KMS-11 (cell line): ENCODE measurements around the gene HAUS3.
A peak's percentile ranks its signal among the peaks of the same experiment; 100 is the strongest.

ENCODE experiments used
- H2AFZ ChIP-seq: fragments of 200-600 bp; sonication (generic); 2 replicates; pipeline ENCODE4 v1.6.1; 2016; ENCODE audit warnings: antibody characterized with exemption, mixed run types, low read depth
- H3K27ac ChIP-seq: fragments of 200-600 bp; sonication (generic); 2 replicates; pipeline ENCODE4 v1.6.1; 2016; ENCODE audit warnings: mild to moderate bottlenecking, mixed run types
- H3K27me3 ChIP-seq: fragments of 200-600 bp; sonication (generic); 2 replicates; pipeline ENCODE4 v1.6.1; 2017; ENCODE audit warnings: mild to moderate bottlenecking, low read depth, mixed run types, moderate library complexity; ENCODE audit not compliant: insufficient read depth
- H3K36me3 ChIP-seq: fragments of 200-600 bp; sonication (generic); 2 replicates; pipeline ENCODE4 v1.6.1; 2017; ENCODE audit warnings: mild to moderate bottlenecking, mixed run types; ENCODE audit not compliant: insufficient read depth
- H3K4me1 ChIP-seq: fragments of 200-600 bp; sonication (generic); 2 replicates; pipeline ENCODE4 v1.6.1; 2016; ENCODE audit warnings: mild to moderate bottlenecking, low read depth, mixed run types; ENCODE audit not compliant: poor library complexity, severe bottlenecking
- H3K4me2 ChIP-seq: fragments of 200-600 bp; sonication (generic); 2 replicates; pipeline ENCODE4 v1.7.0; 2016; ENCODE audit warnings: mild to moderate bottlenecking, mixed run types
- H3K4me3 ChIP-seq: fragments of 200-600 bp; sonication (generic); IDR thresholded peaks from 2 replicates; pipeline ENCODE4 v1.6.1; 2017; ENCODE audit warnings: low read depth, low read length, mixed read lengths; ENCODE audit not compliant: insufficient read depth
- H3K79me2 ChIP-seq: fragments of 200-600 bp; sonication (generic); 2 replicates; pipeline ENCODE4 v1.6.1; 2016; ENCODE audit warnings: low read depth, mixed run types; ENCODE audit not compliant: insufficient read depth
- H3K9ac ChIP-seq: fragments of 200-600 bp; sonication (generic); 2 replicates; pipeline ENCODE4 v1.6.1; 2016; ENCODE audit warnings: mild to moderate bottlenecking, mixed run types
- H4K20me1 ChIP-seq: fragments of 200-600 bp; sonication (generic); 2 replicates; pipeline ENCODE4 v1.6.1; 2016; ENCODE audit warnings: mild to moderate bottlenecking, mixed run types; ENCODE audit not compliant: insufficient read depth
- CTCF ChIP-seq: fragments of 200-600 bp; sonication (generic); conservative IDR thresholded peaks from 2 replicates; pipeline ENCODE4 v1.6.1; 2017; ENCODE audit warnings: low read depth, mild to moderate bottlenecking, antibody characterized with exemption, low read length, moderate library complexity, mixed read lengths

Gene HAUS3

GRCh38 chr4:2262944-2263250, 21.0 kb upstream of the HAUS3 start:
- Histone ChIP-seq H3K27ac (peak overlapping the region; percentile 38; the same call in 1 of the 2 replicates), H3K4me1 (no peaks in the 10 kb centered on the region), H2AFZ (peak overlapping the region; percentile 64), H3K36me3 (no peaks in the 10 kb centered on the region), H4K20me1 (no peaks in the 10 kb centered on the region), H3K4me3 (peak overlapping the region; percentile 30), H3K27me3 (no peaks in the 10 kb centered on the region), H3K4me2 (peak overlapping the region; percentile 54; the same call in 1 of the 2 replicates), H3K79me2 (no peaks in the 10 kb centered on the region), H3K9ac (peak overlapping the region; percentile 56; the same call in 1 of the 2 replicates)
- TF ChIP-seq CTCF: no peak

- peak overlapping the region; percentile 64 for H2AFZ ChIP-seq
- H3K79me2 ChIP-seq: no peaks in the 10 kb centered on the region
- peak overlapping the region; percentile 38; the same call in 1 of the 2 replicates for H3K27ac ChIP-seq
- H3K9ac ChIP-seq: peak overlapping the region; percentile 56; the same call in 1 of the 2 replicates
- H3K4me2 ChIP-seq: peak overlapping the region; percentile 54; the same call in 1 of the 2 replicates
- TF ChIP-seq CTCF: no peak
- H3K4me3 ChIP-seq: peak overlapping the region; percentile 30
- no peaks in the 10 kb centered on the region for H4K20me1 ChIP-seq
- no peaks in the 10 kb centered on the region for H3K27me3 ChIP-seq
- no peaks in the 10 kb centered on the region for H3K4me1 ChIP-seq
- no peaks in the 10 kb centered on the region for H3K36me3 ChIP-seq
Measured at GRCh38 chr4:2262145-2262943, 20.4 kb upstream of the HAUS3 start.

GRCh38 chr4:2261853-2262144, 19.9 kb upstream of the HAUS3 start, which contains the start of gene MXD4:
TSS of gene MXD4 (minus strand) at chr4:2262109. CDS start at chr4:2261980, 129 bp downstream.
- Histone ChIP-seq H3K27ac (peak within 1 kb of the TSS; percentile 38; the same call in 1 of the 2 replicates), H3K79me2 (no peaks in the 10 kb centered on the region), H3K9ac (peak within 1 kb of the TSS; percentile 56; the same call in 1 of the 2 replicates), H3K4me2 (peak within 1 kb of the TSS; percentile 54; the same call in 1 of the 2 replicates), H3K4me1 (no peaks in the 10 kb centered on the region), H3K4me3 (peak within 1 kb of the TSS; percentile 30), H3K27me3 (no peaks in the 10 kb centered on the region), H4K20me1 (no peaks in the 10 kb centered on the region), H2AFZ (peak within 1 kb of the TSS; percentile 64), H3K36me3 (no peaks in the 10 kb centered on the region)
- TF ChIP-seq CTCF: no peak

GRCh38 chr4:2261110-2261852, 19.4 kb upstream of the HAUS3 start:
- peak overlapping the region; percentile 39; the same call in 1 of the 2 replicates for H3K4me2 ChIP-seq
- no peaks in the 10 kb centered on the region for H4K20me1 ChIP-seq
- no peaks in the 10 kb centered on the region for H3K36me3 ChIP-seq
- TF ChIP-seq CTCF: no peak
- no peak overlapping the region for H2AFZ ChIP-seq
- H3K4me3 ChIP-seq: no peak overlapping the region
- no peak overlapping the region for H3K9ac ChIP-seq
- no peaks in the 10 kb centered on the region for H3K79me2 ChIP-seq
- H3K4me1 ChIP-seq: no peaks in the 10 kb centered on the region
- no peak overlapping the region for H3K27ac ChIP-seq
- no peaks in the 10 kb centered on the region for H3K27me3 ChIP-seq
